Measurements from ENCODE around the gene AHCYL1.
"Not testable (repeated sequence)": the region's sequence is repeated elsewhere in the genome, so short reads cannot be mapped to it uniquely, and the experiment has no call there.

AHCYL1 gene

DNA sequence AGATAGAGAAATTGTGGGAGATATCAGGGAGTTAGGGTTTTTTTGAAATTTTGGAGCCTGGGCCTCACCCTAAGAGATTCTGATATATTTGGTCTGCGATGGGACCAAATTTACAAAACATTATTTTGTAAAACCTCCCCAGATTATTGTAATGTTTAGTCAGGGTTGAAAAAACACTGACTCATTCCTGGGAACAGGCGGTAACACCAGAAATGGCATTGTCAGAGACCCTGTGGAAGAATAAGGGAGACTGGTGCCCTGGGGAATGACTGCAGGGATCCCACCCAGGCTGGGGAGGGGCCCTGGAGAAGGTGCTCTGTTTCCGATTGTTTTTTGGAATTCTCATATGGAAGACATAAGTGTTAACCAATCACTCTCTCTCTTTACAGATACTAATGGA is 36.7 kb downstream of the AHCYL1 start:
- H3K9ac ChIP-seq (ENCODE audit: low read length): no peak overlapping the region
- no peaks in the 10 kb centered on the region for H3K4me1 ChIP-seq (ENCODE audit: insufficient read depth, low read length)
- H3K4me3 ChIP-seq (ENCODE audit: low read depth in 1 of 2, low read length in 2 of 2): no peak overlapping the region
- no peaks in the 10 kb centered on the region for H3K9me3 ChIP-seq (ENCODE audit: low read length)
- peaks cover 79% of the 10 kb centered on the region for H3K36me3 ChIP-seq (ENCODE audit: insufficient read depth, low read length)
- H3K27ac ChIP-seq (ENCODE audit: low read depth, low read length): no peak overlapping the region
- no peaks in the 10 kb centered on the region for H3K27me3 ChIP-seq (ENCODE audit: control insufficient read depth in 1 of 2, insufficient read depth in 2 of 2, low read length in 2 of 2)

DNA sequence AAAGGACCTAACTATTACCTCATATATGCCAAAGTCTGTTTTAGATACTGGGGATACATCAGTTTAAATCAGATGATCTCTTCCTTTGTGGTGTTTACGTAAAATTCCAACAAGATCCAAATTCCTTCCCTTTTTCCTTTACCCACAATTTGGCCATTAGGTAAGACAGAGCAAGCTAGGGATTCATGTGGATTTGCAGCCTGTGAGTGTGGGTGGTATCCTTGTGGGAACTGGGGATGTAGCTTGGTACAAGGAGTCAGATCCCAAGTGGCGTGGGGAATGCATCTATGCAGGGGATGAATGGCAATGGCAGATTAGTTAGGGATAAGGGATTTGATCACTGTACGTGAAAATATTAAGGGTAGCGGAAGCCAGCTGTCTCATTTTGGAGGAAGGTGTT is 40.0 kb downstream of the AHCYL1 start:
- Histone ChIP-seq H3K27ac (ENCODE audit: low read depth, low read length) (no peak overlapping the region), H3K9ac (ENCODE audit: low read length) (no peak overlapping the region), H3K36me3 (ENCODE audit: insufficient read depth, low read length) (peaks cover 46% of the 10 kb centered on the region)

DNA sequence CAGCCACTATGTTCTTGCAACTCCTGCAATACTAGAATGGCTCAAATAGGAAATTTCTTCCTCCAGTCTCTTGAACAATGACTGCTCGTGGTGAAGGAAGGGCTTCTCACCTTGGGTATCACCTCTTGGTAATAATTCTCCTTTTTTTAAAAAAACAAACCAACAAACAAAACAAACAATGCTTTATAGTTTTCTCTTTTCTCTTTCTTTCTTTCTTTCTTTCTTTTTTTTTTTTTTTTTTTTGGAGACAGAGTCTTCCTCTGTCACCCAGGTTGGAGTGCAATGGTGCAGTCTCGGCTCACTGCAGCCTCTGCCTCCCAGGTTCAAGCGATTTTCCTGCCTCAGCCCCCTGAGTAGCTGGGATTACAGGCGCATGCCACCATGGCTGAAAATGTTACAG is 46.1 kb downstream of the AHCYL1 start:
- peaks cover 19% of the 10 kb centered on the region for H3K4me1 ChIP-seq (ENCODE audit: insufficient read depth, low read length)
- not testable (repeated sequence) for H3K36me3 ChIP-seq (ENCODE audit: insufficient read depth, low read length); H3K9ac ChIP-seq (ENCODE audit: low read length); H3K4me3 ChIP-seq (ENCODE audit: low read depth in 1 of 2, low read length in 2 of 2); H3K9me3 ChIP-seq (ENCODE audit: low read length); H3K27me3 ChIP-seq (ENCODE audit: control insufficient read depth in 1 of 2, insufficient read depth in 2 of 2, low read length in 2 of 2); H3K27ac ChIP-seq (ENCODE audit: low read depth, low read length)

More for the DNA sequence above, 40.0 kb downstream of the AHCYL1 start:
- H3K4me3 ChIP-seq (ENCODE audit: low read depth in 1 of 2, low read length in 2 of 2): no peak overlapping the region
- no peaks in the 10 kb centered on the region for H3K9me3 ChIP-seq (ENCODE audit: low read length)
- peaks cover 3% of the 10 kb centered on the region for H3K4me1 ChIP-seq (ENCODE audit: insufficient read depth, low read length)
- no peaks in the 10 kb centered on the region for H3K27me3 ChIP-seq (ENCODE audit: control insufficient read depth in 1 of 2, insufficient read depth in 2 of 2, low read length in 2 of 2)

DNA sequence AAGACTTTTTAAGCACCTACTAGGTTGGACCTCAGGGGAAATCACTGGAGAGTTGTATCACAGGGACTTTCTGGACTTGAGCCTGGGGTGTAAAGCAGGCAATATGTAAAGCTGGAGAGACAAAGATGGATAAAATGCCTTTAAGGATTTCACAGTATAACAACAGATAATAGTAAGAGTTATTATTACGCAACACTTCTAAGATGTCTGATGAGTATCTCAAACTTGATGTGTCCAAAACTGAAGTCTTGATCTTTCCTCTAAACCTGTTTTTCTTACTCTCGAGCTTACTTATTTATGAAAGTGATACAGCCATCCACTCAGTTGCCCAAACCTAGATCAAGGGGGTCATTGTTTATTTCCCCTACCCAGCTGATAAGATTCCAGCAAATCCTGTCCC is 47.8 kb downstream of the AHCYL1 start:
- H3K27me3 ChIP-seq (ENCODE audit: control insufficient read depth in 1 of 2, insufficient read depth in 2 of 2, low read length in 2 of 2): no peaks in the 10 kb centered on the region
- H3K9ac ChIP-seq (ENCODE audit: low read length): no peak overlapping the region
- peaks cover 21% of the 10 kb centered on the region for H3K4me1 ChIP-seq (ENCODE audit: insufficient read depth, low read length)
- no peak overlapping the region for H3K4me3 ChIP-seq (ENCODE audit: low read depth in 1 of 2, low read length in 2 of 2)
- H3K9me3 ChIP-seq (ENCODE audit: low read length): no peaks in the 10 kb centered on the region
- H3K36me3 ChIP-seq (ENCODE audit: insufficient read depth, low read length): no peaks in the 10 kb centered on the region
- H3K27ac ChIP-seq (ENCODE audit: low read depth, low read length): no peak overlapping the region

DNA sequence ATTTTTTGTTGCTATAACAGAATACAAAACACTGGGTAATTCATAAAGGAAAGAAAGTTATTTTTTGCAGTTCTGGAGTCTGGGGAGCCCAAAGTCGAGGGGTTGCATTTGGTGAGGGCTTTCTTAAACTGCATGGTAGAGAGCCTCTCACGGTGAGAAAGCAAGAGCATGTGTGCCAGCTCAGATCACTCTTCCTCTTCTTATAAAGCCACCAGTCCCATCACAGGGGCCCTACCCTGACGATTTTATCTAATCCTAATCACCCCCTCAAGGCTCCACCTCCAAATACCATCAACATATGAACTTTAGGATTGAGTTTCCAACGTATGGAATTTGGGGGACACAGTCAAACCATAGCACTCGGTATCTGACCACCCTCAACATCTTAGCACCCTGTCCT is 48.9 kb downstream of the AHCYL1 start:
- Histone ChIP-seq H3K4me1 (ENCODE audit: insufficient read depth, low read length) (peaks cover 21% of the 10 kb centered on the region), H3K27me3 (ENCODE audit: control insufficient read depth in 1 of 2, insufficient read depth in 2 of 2, low read length in 2 of 2) (no peaks in the 10 kb centered on the region), H3K27ac (ENCODE audit: low read depth, low read length) (no peak overlapping the region), H3K9ac (ENCODE audit: low read length) (no peak overlapping the region), H3K9me3 (ENCODE audit: low read length) (no peaks in the 10 kb centered on the region), H3K4me3 (ENCODE audit: low read depth in 1 of 2, low read length in 2 of 2) (peak overlapping the region in 1 of 2 donors; percentile 68), H3K36me3 (ENCODE audit: insufficient read depth, low read length) (peaks cover 4% of the 10 kb centered on the region)

DNA sequence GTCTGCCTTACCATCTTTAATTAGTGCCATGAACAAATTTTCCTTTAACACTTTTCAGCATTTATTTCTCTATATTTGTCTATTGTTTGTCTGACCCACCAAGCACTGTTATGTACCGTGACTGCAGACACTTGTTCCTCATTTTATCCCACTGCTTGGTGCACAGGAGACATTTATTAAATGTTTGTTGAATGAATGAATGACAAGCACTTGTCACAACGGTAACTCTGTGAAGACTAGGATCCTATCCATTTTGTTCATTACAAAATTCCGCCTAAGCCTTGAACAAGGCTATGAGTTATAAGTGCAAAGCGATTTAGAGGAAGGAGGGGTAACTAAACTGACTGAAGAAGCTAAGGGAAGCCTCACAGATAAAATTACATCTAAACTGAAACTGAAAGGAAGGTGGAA is 49.5 kb downstream of the AHCYL1 start:
- Histone ChIP-seq H3K4me3 (ENCODE audit: low read depth in 1 of 2, low read length in 2 of 2) (peak overlapping the region; percentile 49 to 68), H3K27me3 (ENCODE audit: control insufficient read depth in 1 of 2, insufficient read depth in 2 of 2, low read length in 2 of 2) (no peaks in the 10 kb centered on the region), H3K27ac (ENCODE audit: low read depth, low read length) (peak overlapping the region; percentile 67), H3K4me1 (ENCODE audit: insufficient read depth, low read length) (peaks cover 21% of the 10 kb centered on the region), H3K9ac (ENCODE audit: low read length) (peak overlapping the region; percentile 30), H3K9me3 (ENCODE audit: low read length) (no peaks in the 10 kb centered on the region), H3K36me3 (ENCODE audit: insufficient read depth, low read length) (peaks cover 10% of the 10 kb centered on the region)

DNA sequence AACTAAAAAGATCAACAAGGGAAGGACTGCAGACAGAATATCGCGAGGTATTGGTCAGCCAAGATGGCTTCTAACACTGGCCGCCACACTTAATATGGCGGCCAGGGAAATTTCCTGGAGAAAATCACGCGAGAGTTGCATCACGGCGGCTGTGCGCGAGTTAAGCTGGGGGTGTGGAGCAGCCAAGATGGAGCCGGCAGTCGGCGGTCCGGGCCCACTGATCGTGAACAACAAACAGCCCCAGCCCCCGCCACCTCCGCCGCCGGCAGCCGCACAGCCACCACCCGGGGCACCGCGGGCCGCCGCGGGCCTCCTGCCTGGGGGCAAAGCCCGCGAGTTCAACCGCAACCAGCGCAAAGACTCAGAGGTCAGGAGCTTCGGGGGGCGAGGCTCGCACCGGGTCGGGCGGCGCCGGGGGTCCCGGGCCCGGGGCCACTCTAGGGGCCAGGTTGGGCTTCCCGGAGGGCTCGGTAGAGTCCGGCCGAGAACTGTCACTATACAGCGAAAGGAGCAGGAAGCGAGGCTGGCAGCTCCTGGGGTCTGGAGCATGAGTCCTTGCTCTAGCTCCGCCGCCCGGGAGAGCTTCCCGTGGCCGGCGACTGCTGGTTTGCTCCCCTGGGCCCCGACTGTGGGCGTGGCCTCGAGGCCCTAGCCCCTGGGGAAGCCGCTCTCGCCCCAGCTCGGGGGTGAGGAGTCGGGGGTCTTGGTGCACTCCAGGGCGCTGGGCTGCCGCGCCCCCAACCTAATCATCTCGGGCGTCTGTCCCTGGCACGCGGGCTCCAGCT is 50.1 kb downstream of the AHCYL1 start, which contains the start of gene STRIP1:
TSS of gene STRIP1 (plus strand) at position 174 of the 785 bp plus-strand sequence. CDS start at position 188, 14 bp downstream.
- Histone ChIP-seq H3K27ac (ENCODE audit: low read depth, low read length) (peak within 1 kb of the TSS; percentile 95), H3K36me3 (ENCODE audit: insufficient read depth, low read length) (peaks cover 16% of the 10 kb centered on the region), H3K4me1 (ENCODE audit: insufficient read depth, low read length) (peaks cover 18% of the 10 kb centered on the region), H3K9ac (ENCODE audit: low read length) (peak within 1 kb of the TSS; percentile 62), H3K27me3 (ENCODE audit: control insufficient read depth in 1 of 2, insufficient read depth in 2 of 2, low read length in 2 of 2) (no peaks in the 10 kb centered on the region), H3K9me3 (ENCODE audit: low read length) (no peaks in the 10 kb centered on the region), H3K4me3 (ENCODE audit: low read depth in 1 of 2, low read length in 2 of 2) (peak within 1 kb of the TSS; percentile 68 to 98)

DNA sequence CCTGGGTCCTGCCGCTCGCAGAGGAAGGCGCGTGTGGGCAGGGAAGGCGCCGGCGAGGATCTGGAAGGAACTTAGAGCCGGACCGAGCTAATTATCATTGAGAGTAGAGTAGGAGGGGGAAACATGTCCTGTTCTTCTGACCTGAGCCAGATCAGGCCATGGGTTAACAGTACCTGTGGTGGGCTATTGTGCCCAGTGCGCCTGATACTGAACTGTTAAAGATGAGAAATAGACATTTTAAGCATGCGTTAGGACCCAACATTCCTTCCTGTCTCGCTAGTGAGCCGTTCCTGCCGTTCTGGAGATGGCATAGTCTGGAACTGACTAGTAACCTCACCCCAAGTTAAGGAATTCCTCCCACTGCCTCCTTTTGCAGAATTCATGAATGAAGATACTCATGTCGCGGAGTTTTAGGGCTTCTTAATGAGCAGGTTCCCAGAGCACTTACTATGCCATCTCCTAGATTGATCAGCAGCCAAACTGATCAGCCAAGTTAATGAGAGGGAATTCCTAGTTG is 50.7 kb downstream of the AHCYL1 start:
- H3K4me1 ChIP-seq (ENCODE audit: insufficient read depth, low read length): peaks cover 14% of the 10 kb centered on the region
- H3K27ac ChIP-seq (ENCODE audit: low read depth, low read length): peak overlapping the region; percentile 95
- no peaks in the 10 kb centered on the region for H3K27me3 ChIP-seq (ENCODE audit: control insufficient read depth in 1 of 2, insufficient read depth in 2 of 2, low read length in 2 of 2)
- H3K4me3 ChIP-seq (ENCODE audit: low read depth in 1 of 2, low read length in 2 of 2): peak overlapping the region; percentile 68 to 98
- no peaks in the 10 kb centered on the region for H3K9me3 ChIP-seq (ENCODE audit: low read length)
- peaks cover 21% of the 10 kb centered on the region for H3K36me3 ChIP-seq (ENCODE audit: insufficient read depth, low read length)
- peak overlapping the region; percentile 62 for H3K9ac ChIP-seq (ENCODE audit: low read length)

DNA sequence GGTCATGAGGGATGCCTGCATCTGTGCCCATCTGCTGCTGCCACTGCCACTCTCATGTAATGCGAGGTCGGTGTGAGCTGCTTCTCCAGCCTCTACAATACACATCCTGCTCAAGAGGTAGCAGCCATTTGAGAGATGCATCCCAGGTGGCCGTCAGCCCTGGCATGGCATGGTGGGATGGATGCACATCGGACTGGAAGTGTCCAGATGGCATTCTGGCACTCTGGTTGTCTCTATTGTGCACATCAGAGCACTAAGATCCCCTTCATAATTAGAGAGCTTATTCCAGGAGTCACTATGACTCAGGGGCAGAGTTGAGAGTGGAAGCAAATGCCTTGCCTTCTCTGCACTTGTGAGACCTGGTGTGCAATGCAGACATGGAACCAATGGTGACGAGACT is 53.7 kb downstream of the AHCYL1 start:
- Histone ChIP-seq H3K9ac (ENCODE audit: low read length) (no peak overlapping the region), H3K9me3 (ENCODE audit: low read length) (no peaks in the 10 kb centered on the region), H3K4me3 (ENCODE audit: low read depth in 1 of 2, low read length in 2 of 2) (no peak overlapping the region), H3K27ac (ENCODE audit: low read depth, low read length) (no peak overlapping the region), H3K36me3 (ENCODE audit: insufficient read depth, low read length) (peaks cover 51% of the 10 kb centered on the region), H3K4me1 (ENCODE audit: insufficient read depth, low read length) (peaks cover 14% of the 10 kb centered on the region), H3K27me3 (ENCODE audit: control insufficient read depth in 1 of 2, insufficient read depth in 2 of 2, low read length in 2 of 2) (no peaks in the 10 kb centered on the region)

DNA sequence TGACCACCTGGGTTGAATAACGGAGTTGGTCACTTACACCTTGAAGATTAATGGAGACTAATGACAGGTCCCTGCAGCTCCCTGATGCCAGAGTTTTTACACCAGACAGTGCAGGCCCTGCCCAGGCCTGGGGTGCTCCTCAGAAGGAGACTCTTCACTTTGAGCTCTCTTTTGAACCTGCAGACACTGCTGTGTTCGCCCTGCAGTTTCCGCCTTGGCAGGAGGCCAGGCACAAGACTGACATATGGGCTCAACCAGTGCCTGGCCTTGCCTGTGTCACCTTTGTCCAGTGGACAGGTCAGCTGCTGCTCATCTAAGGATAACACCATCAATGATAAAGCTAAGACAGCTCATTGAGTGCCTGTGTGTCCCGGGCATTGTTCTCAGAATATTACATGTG is 55.1 kb downstream of the AHCYL1 start:
- peaks cover 65% of the 10 kb centered on the region for H3K36me3 ChIP-seq (ENCODE audit: insufficient read depth, low read length)
- no peak overlapping the region for H3K4me3 ChIP-seq (ENCODE audit: low read depth in 1 of 2, low read length in 2 of 2)
- no peaks in the 10 kb centered on the region for H3K27me3 ChIP-seq (ENCODE audit: control insufficient read depth in 1 of 2, insufficient read depth in 2 of 2, low read length in 2 of 2)
- H3K9ac ChIP-seq (ENCODE audit: low read length): no peak overlapping the region
- no peak overlapping the region for H3K27ac ChIP-seq (ENCODE audit: low read depth, low read length)
- no peaks in the 10 kb centered on the region for H3K9me3 ChIP-seq (ENCODE audit: low read length)
- peaks cover 8% of the 10 kb centered on the region for H3K4me1 ChIP-seq (ENCODE audit: insufficient read depth, low read length)

DNA sequence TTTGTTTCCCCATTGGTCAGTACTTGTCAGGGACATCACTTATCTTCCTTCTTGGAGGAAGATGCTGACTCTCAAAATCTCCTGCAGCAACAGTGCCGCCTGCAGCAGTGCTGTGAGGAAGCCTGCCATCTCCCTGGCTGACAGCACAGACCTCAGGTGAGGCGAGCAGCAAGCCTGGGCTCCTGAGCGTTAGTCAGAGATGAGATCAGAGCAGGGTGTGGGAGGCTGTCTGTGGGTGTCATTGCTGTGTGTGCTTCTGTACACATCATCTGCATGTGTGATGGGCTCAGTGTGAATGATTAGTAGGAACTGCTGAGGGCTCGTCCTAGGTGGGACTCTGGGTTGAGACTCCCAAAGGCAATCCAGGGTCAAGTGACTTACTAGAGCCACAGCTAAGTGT is 56.0 kb downstream of the AHCYL1 start:
- H3K27me3 ChIP-seq (ENCODE audit: control insufficient read depth in 1 of 2, insufficient read depth in 2 of 2, low read length in 2 of 2): no peaks in the 10 kb centered on the region
- no peak overlapping the region for H3K27ac ChIP-seq (ENCODE audit: low read depth, low read length)
- no peak overlapping the region for H3K9ac ChIP-seq (ENCODE audit: low read length)
- no peaks in the 10 kb centered on the region for H3K9me3 ChIP-seq (ENCODE audit: low read length)
- peaks cover 74% of the 10 kb centered on the region for H3K36me3 ChIP-seq (ENCODE audit: insufficient read depth, low read length)
- H3K4me1 ChIP-seq (ENCODE audit: insufficient read depth, low read length): peaks cover 4% of the 10 kb centered on the region
- H3K4me3 ChIP-seq (ENCODE audit: low read depth in 1 of 2, low read length in 2 of 2): no peak overlapping the region

DNA sequence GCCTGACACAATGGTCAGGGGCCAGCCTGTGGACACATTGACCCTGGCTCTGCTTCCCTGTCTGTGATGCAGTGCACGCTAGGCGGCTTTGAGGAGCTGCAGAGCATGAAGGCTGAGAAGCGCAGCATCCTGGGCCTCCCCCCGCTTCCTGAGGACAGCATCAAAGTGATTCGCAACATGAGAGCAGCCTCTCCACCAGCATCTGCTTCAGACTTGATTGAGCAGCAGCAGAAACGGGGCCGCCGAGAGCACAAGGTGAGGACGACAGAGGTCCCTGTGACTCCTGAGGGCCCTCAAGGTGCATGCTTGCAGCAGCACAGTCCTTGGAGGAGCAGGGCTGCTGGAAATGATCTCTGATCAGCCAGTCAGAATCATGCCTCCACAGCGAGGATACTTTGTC is 58.5 kb downstream of the AHCYL1 start:
- Histone ChIP-seq H3K36me3 (ENCODE audit: insufficient read depth, low read length) (peaks cover 88% of the 10 kb centered on the region), H3K9ac (ENCODE audit: low read length) (no peak overlapping the region)

More for the DNA sequence above, 58.5 kb downstream of the AHCYL1 start:
- H3K27me3 ChIP-seq (ENCODE audit: control insufficient read depth in 1 of 2, insufficient read depth in 2 of 2, low read length in 2 of 2): no peaks in the 10 kb centered on the region
- H3K4me3 ChIP-seq (ENCODE audit: low read depth in 1 of 2, low read length in 2 of 2): no peak overlapping the region
- H3K4me1 ChIP-seq (ENCODE audit: insufficient read depth, low read length): no peaks in the 10 kb centered on the region
- H3K9me3 ChIP-seq (ENCODE audit: low read length): no peaks in the 10 kb centered on the region
- no peak overlapping the region for H3K27ac ChIP-seq (ENCODE audit: low read depth, low read length)
